HEK293 (cell line): ENCODE results near the gene SRF.

ENCODE experiments used
- CTCF ChIA-PET: fragments of 350-600 bp; formaldehyde crosslinking; extraction: SDS; loops from one replicate; lab custom pipeline; 2021; ENCODE audit warnings: antibody characterized with exemption; lab: Yijun Ruan, JAX
- POLR2A ChIA-PET: fragments of 300-600 bp; formaldehyde crosslinking; extraction: SDS; loops from one replicate; lab custom pipeline; 2020; ENCODE audit warnings: antibody characterized with exemption, inconsistent platforms; lab: Yijun Ruan, JAX
- H3K27ac ChIP-seq: fragments of 200-500 bp; sonication (Bioruptor generic); 2 replicates; pipeline ENCODE4 v1.5.1; 2014; ENCODE audit warnings: low read depth, low read length, control low read depth, inconsistent platforms; ENCODE audit errors: extremely low read depth
- H3K36me3 ChIP-seq, 2 experiments: fragments of 200-500 bp in 1 of 2; sonication (Bioruptor generic) in 1 of 2; 1 replicate in 1 of 2; 2 replicates in 1 of 2; pipeline ENCODE4 v1.5.1; 2014 to 2017; ENCODE audit warnings: inconsistent platforms in 2 of 2, low read length in 2 of 2; ENCODE audit not compliant: control insufficient read depth in 2 of 2, insufficient read depth in 1 of 2
- H3K4me1 ChIP-seq: fragments of 200-500 bp; sonication (Bioruptor generic); 2 replicates; pipeline ENCODE4 v1.5.1; 2014; ENCODE audit warnings: mild to moderate bottlenecking, low read length, inconsistent platforms; ENCODE audit not compliant: control insufficient read depth, insufficient read depth
- H3K4me3 ChIP-seq: 2 replicates; pipeline ENCODE4 v1.5.1; 2011; ENCODE audit warnings: low read depth, mild to moderate bottlenecking, control low read depth, low read length, moderate library complexity
- H3K9me3 ChIP-seq: fragments of 200-500 bp; sonication (Bioruptor generic); 2 replicates; pipeline ENCODE4 v1.5.1; 2014; ENCODE audit warnings: low read depth, low read length, inconsistent platforms; ENCODE audit not compliant: control insufficient read depth, insufficient read depth
- AEBP2 ChIP-seq: fragments of 450-650 bp; formaldehyde crosslinking; IDR thresholded peaks from 2 replicates; pipeline ENCODE4 v1.5.1; 2016; ENCODE audit warnings: missing biosample characterization, missing genetic modification characterization, borderline replicate concordance
- ELK4 ChIP-seq: IDR thresholded peaks from 2 replicates; pipeline ENCODE4 v1.6.1; 2011; ENCODE audit warnings: mild to moderate bottlenecking, low read depth, low read length, borderline replicate concordance
- HOXD13 ChIP-seq: sonication (generic); formaldehyde crosslinking; IDR thresholded peaks from 2 replicates; pipeline ENCODE4 v1.8.0; 2022; ENCODE audit warnings: missing genetic modification reagents, borderline replicate concordance
- KLF16 ChIP-seq: fragments of 450-650 bp; formaldehyde crosslinking; IDR thresholded peaks from 2 replicates; pipeline ENCODE4 v1.5.1; 2017; ENCODE audit warnings: missing biosample characterization, missing genetic modification characterization
- REPIN1 ChIP-seq: fragments of 450-650 bp; formaldehyde crosslinking; IDR thresholded peaks from 2 replicates; pipeline ENCODE4 v1.5.1; 2017; ENCODE audit warnings: missing biosample characterization, missing genetic modification characterization, low read depth
- SCRT2 ChIP-seq: fragments of 450-650 bp; formaldehyde crosslinking; IDR thresholded peaks from 2 replicates; pipeline ENCODE4 v1.5.1; 2016; ENCODE audit warnings: missing biosample characterization, missing genetic modification characterization
- WT1 ChIP-seq: fragments of 450-650 bp; formaldehyde crosslinking; IDR thresholded peaks from 2 replicates; pipeline ENCODE4 v1.5.1; 2016; ENCODE audit warnings: missing biosample characterization, missing genetic modification characterization
- YY2 ChIP-seq: fragments of 450-650 bp; formaldehyde crosslinking; IDR thresholded peaks from 2 replicates; pipeline ENCODE4 v1.5.1; 2016; ENCODE audit warnings: missing biosample characterization, missing genetic modification characterization
- ZBTB48 ChIP-seq: fragments of 450-650 bp; formaldehyde crosslinking; IDR thresholded peaks from 2 replicates; pipeline ENCODE4 v1.5.1; 2016; ENCODE audit warnings: missing biosample characterization, missing genetic modification characterization
- ZBTB7A ChIP-seq: fragments of 450-650 bp; formaldehyde crosslinking; IDR thresholded peaks from 2 replicates; pipeline ENCODE4 v1.5.1; 2016; ENCODE audit warnings: low read depth, missing biosample characterization, missing genetic modification characterization
- ZFHX2 ChIP-seq: fragments of 450-650 bp; formaldehyde crosslinking; conservative IDR thresholded peaks from 2 replicates; pipeline ENCODE4 v1.5.1; 2016; ENCODE audit warnings: missing biosample characterization, missing genetic modification characterization
- ZNF114 ChIP-seq: fragments of 450-650 bp; formaldehyde crosslinking; IDR thresholded peaks from 2 replicates; pipeline ENCODE4 v1.5.0; 2017; ENCODE audit warnings: missing biosample characterization, missing genetic modification characterization
- ZNF121 ChIP-seq: fragments of 450-650 bp; formaldehyde crosslinking; IDR thresholded peaks from 2 replicates; pipeline ENCODE4 v1.5.1; 2016; ENCODE audit warnings: missing biosample characterization, missing genetic modification characterization
- ZNF140 ChIP-seq: fragments of 450-650 bp; formaldehyde crosslinking; IDR thresholded peaks from 2 replicates; pipeline ENCODE4 v1.5.1; 2016; ENCODE audit warnings: missing biosample characterization, missing genetic modification characterization
- ZNF223 ChIP-seq: fragments of 450-650 bp; formaldehyde crosslinking; IDR thresholded peaks from 2 replicates; pipeline ENCODE4 v1.5.1; 2016; ENCODE audit warnings: missing biosample characterization, missing genetic modification characterization
- ZNF26 ChIP-seq: fragments of 450-650 bp; formaldehyde crosslinking; IDR thresholded peaks from 2 replicates; pipeline ENCODE4 v1.5.1; 2016; ENCODE audit warnings: missing biosample characterization, missing genetic modification characterization
- ZNF302 ChIP-seq: fragments of 450-650 bp; formaldehyde crosslinking; IDR thresholded peaks from 2 replicates; pipeline ENCODE4 v1.5.1; 2016; ENCODE audit warnings: missing biosample characterization, missing genetic modification characterization, low read depth
- ZNF549 ChIP-seq: fragments of 450-650 bp; IDR thresholded peaks from 2 replicates; pipeline ENCODE4 v1.5.1; 2018; ENCODE audit warnings: missing biosample characterization, missing genetic modification characterization, mild to moderate bottlenecking, inconsistent platforms, moderate library complexity
- ZNF600 ChIP-seq: fragments of 450-650 bp; formaldehyde crosslinking; IDR thresholded peaks from 2 replicates; pipeline ENCODE4 v1.5.1; 2016; ENCODE audit warnings: missing biosample characterization, missing genetic modification characterization
- ZNF610 ChIP-seq: fragments of 450-650 bp; formaldehyde crosslinking; IDR thresholded peaks from 2 replicates; pipeline ENCODE4 v1.5.1; 2016; ENCODE audit warnings: missing biosample characterization, missing genetic modification characterization, borderline replicate concordance
- ZNF768 ChIP-seq: fragments of 450-650 bp; formaldehyde crosslinking; IDR thresholded peaks from 2 replicates; pipeline ENCODE4 v1.5.1; 2018; ENCODE audit warnings: missing biosample characterization, mild to moderate bottlenecking, missing genetic modification characterization

SRF gene

GRCh38 chr6:43146261-43146660 lies 24.8 kb upstream of the SRF start:
- Histone ChIP-seq H3K36me3 (peaks cover 0 to 47% of the 10 kb centered on the region in 2 experiments; a peak in 2 of 3 replicates), H3K4me3 (no peak overlapping the region), H3K27ac (no peak overlapping the region), H3K4me1 (no peaks in the 10 kb centered on the region), H3K9me3 (no peaks in the 10 kb centered on the region)
- ChIA-PET POLR2A (no interaction called here), CTCF (interaction anchor here (0.6 to 3.9 kb wide), 5 partner anchors 83 to 355 kb away, joined by 3 to 44 read pairs (median 3); no protein-coding TSS in a partner anchor)
- TF ChIP-seq SCRT2 (tag by site-specific recombination) (no peak), ZNF610 (no peak), AEBP2 (tag by site-specific recombination) (no peak), ELK4 (no peak), ZNF223 (tag by site-specific recombination) (no peak), ZNF549 (tag by site-specific recombination) (no peak), REPIN1 (tag by site-specific recombination) (no peak), ZNF121 (tag by site-specific recombination) (no peak), ZNF140 (tag by site-specific recombination) (no peak), ZNF302 (tag by site-specific recombination) (no peak), ZNF114 (tag by site-specific recombination) (no peak), ZNF600 (tag by site-specific recombination) (no peak), YY2 (no peak), ZNF768 (tag by site-specific recombination) (no peak)

DNA sequence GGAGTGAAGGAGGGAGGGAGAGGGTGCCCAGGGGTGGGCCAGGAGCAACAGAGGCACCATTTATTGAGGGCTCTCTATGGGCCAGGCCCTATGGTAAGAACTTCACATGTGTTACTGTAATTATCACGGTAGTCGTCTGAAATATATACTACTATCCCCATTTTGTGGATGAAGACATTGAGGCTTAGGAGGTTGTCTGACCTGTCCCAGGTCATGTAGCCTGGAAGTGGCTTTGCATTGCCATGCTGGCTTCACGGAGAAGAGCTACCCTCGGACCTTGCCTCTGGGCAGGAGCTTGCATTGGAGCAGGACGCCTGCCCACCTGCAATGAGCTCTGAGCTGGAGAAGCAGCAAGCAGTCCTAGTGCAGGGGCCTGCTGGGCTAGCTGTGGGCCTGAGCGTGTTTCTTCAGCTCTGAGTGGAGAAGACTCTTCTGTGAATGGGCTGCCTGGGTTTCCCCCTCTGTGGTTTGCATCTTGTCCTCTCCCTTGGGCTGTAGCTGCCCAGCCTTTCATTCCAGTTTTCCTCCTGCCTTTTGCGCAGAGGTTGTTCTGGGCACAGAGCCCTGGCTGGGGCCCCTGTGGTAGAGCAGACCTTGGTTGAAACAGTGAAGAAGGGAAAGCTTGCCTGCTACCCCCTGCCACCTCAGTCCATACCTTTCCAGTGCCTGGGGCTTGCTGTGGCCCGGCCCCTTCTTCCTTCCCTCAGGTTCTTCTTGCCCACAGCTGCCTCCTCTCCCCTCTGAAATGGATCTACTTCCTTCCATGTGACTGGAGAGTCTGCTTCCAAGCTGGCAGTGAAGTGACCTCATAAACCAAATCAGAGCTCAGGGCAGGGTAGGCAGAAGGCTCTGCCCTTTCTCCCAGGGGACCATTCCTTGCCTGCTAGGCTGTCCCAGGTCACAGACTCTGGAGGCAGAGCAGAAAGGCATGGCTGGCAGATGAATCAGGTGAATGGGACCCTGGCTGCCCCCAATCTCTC lies 24.1 kb upstream of the SRF start:
- H3K36me3 ChIP-seq, result peaks cover 0 to 42% of the 10 kb centered on the region in 2 experiments; a peak in 2 of 3 replicates
- H3K27ac ChIP-seq, result no peak overlapping the region
- ChIA-PET POLR2A (interaction anchor here (1.0 to 1.7 kb wide), 2 partner anchors 70 to 87 kb away, joined by 3 to 4 read pairs; partner anchors contain the start of genes KLC4 and MRPL2), CTCF (interaction anchor here (0.8 to 1.8 kb wide), 6 partner anchors 78 to 354 kb away, joined by 3 to 10 read pairs (median 3); no protein-coding TSS in a partner anchor)
- no peaks in the 10 kb centered on the region for H3K9me3 ChIP-seq
- no peak overlapping the region for H3K4me3 ChIP-seq
- H3K4me1 ChIP-seq, result no peaks in the 10 kb centered on the region
- TF ChIP-seq ZBTB7A (tag by site-specific recombination) (no peak), ZBTB48 (tag by site-specific recombination) (no peak), WT1 (no peak), HOXD13 (CRISPR knock-in tag) (no peak), ZFHX2 (no peak), ZNF26 (tag by site-specific recombination) (no peak), YY2 (no peak), KLF16 (tag by site-specific recombination) (no peak)
